ENCODE data around the gene RBP3. TPM values are rescaled to one million over a fixed set of nuclear protein-coding genes. Genes with fewer than 3 reads are reported as not detected.

The RBP3 gene
- total RNA-seq (ENCODE audit: unreplicated experiment), result not detected
- long read RNA-seq, result 0 reads

DNA sequence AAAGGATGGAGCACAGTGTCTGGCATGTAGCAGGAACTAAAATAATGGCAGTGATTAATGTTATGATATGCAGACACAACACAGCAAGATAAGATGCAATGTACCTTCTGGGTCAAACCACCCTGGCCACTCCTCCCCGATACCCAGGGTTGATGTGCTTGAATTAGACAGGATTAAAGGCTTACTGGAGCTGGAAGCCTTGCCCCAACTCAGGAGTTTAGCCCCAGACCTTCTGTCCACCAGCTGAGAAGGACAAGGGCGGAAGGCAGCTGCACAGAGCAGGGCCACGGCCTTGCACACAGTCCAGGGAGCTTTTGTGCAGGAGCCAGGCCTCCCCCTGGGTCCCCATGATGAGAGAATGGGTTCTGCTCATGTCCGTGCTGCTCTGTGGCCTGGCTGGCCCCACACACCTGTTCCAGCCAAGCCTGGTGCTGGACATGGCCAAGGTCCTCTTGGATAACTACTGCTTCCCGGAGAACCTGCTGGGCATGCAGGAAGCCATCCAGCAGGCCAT is at the start of gene RBP3:
Gene RBP3 (plus strand): TSS at position 226 of the 514 bp plus-strand sequence. CDS start 122 bp downstream, at position 348.
- TF ChIP-seq CTCF (IDR thresholded peaks at IDR 0.05; ENCODE audit: partially characterized antibody, unreplicated experiment), result no peak
- Mint-ChIP-seq H3K9me3 (ENCODE audit: unreplicated experiment) (peaks cover 8% of the 10 kb centered on the region), H3K4me1 (ENCODE audit: low read depth, unreplicated experiment) (peaks cover 11% of the 10 kb centered on the region), H3K36me3 (ENCODE audit: unreplicated experiment) (no peaks in the 10 kb centered on the region), H3K27ac (ENCODE audit: unreplicated experiment) (peak within 1 kb of the TSS; percentile 19), H3K4me3 (ENCODE audit: unreplicated experiment) (no peak within 1 kb of the TSS), H3K27me3 (ENCODE audit: unreplicated experiment) (peaks cover 10% of the 10 kb centered on the region)
- DNase-seq, result no peak

- Mint-ChIP-seq H3K27me3 (ENCODE audit: unreplicated experiment) (peaks cover 8% of the 10 kb centered on the region), H3K36me3 (ENCODE audit: unreplicated experiment) (no peaks in the 10 kb centered on the region), H3K4me3 (ENCODE audit: unreplicated experiment) (no peak overlapping the region), H3K4me1 (ENCODE audit: low read depth, unreplicated experiment) (no peaks in the 10 kb centered on the region), H3K27ac (ENCODE audit: unreplicated experiment) (no peak overlapping the region), H3K9me3 (ENCODE audit: unreplicated experiment) (no peaks in the 10 kb centered on the region)
- no peak for DNase-seq
- TF ChIP-seq CTCF (IDR thresholded peaks at IDR 0.05; ENCODE audit: partially characterized antibody, unreplicated experiment), result no peak
Measured at GRCh38 chr10:47298715-47299114, 49.4 kb upstream of the RBP3 start.

DNA sequence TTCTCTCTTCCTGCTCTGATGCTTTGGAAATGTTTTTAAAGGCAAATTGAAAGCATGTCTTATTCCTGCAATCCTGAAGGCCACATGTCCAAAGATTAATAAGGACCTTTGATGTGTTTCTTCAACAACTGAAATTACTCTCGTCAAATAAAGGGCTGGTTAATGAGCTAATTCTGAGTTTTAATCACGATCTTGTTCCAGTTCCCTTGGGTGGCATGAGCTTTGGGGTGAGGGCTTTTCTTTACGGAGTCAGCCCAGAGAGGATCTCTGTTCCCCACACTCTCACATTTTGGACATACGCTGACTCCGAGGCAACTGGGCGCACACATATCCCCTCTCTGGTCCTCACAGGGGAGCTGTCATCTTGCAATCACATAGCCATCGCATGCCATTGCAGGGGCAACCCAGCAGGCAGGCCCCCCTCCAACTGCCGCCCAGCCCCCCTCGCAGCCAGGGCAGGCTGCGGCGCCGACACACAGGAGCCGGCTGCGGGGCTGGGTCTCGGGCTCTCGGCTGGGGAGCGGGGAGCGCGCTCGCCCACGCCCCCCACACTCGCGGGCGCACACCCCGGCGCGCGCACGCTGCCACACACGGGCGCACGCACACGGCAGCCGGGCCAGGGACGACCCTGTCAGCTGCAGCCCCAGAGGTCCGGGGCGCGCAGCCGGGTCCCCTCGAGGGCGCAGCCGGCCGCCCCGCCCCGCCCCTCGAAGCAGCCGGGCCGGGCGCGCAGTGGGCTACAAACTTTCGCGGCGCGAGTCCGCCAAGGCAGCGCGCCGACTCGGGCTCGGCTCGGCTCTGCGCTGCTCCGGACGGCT is 48.3 kb upstream of the RBP3 start, which contains the start of gene GDF10:
Gene GDF10 (plus strand): TSS at position 587 of the 818 bp plus-strand sequence. CDS start 455 bp downstream, outside the sequence.
- TF ChIP-seq CTCF (IDR thresholded peaks at IDR 0.05; ENCODE audit: partially characterized antibody, unreplicated experiment), result no peak
- no peaks in the 10 kb centered on the region for H3K36me3 Mint-ChIP-seq (ENCODE audit: unreplicated experiment)
- no peak for DNase-seq
- H3K4me3 Mint-ChIP-seq (ENCODE audit: unreplicated experiment), result peak within 1 kb of the TSS; percentile 82
- no peaks in the 10 kb centered on the region for H3K4me1 Mint-ChIP-seq (ENCODE audit: low read depth, unreplicated experiment)
- no peaks in the 10 kb centered on the region for H3K9me3 Mint-ChIP-seq (ENCODE audit: unreplicated experiment)
- peaks cover 9% of the 10 kb centered on the region for H3K27me3 Mint-ChIP-seq (ENCODE audit: unreplicated experiment)
- H3K27ac Mint-ChIP-seq (ENCODE audit: unreplicated experiment), result no peak within 1 kb of the TSS

GRCh38 chr10:47300429-47300931 is 47.7 kb upstream of the RBP3 start:
- peak; percentile 21 for TF ChIP-seq CTCF (IDR thresholded peaks at IDR 0.05; ENCODE audit: partially characterized antibody, unreplicated experiment)
- DNase-seq, result peak; percentile 49
- Mint-ChIP-seq H3K27me3 (ENCODE audit: unreplicated experiment) (peaks cover 10% of the 10 kb centered on the region), H3K4me1 (ENCODE audit: low read depth, unreplicated experiment) (no peaks in the 10 kb centered on the region), H3K4me3 (ENCODE audit: unreplicated experiment) (peak overlapping the region; percentile 82), H3K36me3 (ENCODE audit: unreplicated experiment) (no peaks in the 10 kb centered on the region), H3K9me3 (ENCODE audit: unreplicated experiment) (no peaks in the 10 kb centered on the region), H3K27ac (ENCODE audit: unreplicated experiment) (no peak overlapping the region)

DNA sequence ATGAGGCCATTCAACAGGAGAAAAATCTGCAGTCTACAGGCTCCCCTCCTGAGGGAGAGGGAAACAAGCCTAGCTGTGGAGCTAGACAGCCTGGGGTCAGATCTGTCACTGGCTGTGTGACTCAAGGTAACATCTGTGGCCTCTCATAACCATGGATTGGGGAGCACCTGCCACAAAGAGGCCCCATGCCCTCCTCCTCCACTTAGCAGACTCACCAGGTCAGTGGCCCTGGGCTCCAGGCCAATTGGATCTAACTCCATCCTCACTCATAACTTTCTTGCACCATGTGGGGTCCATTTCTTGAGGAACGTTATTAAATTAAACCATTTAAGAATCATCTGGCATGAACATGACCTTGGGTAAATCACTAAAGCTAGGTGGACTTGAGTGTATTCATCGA is 46.3 kb upstream of the RBP3 start:
- no peak overlapping the region for H3K27ac Mint-ChIP-seq (ENCODE audit: unreplicated experiment)
- no peaks in the 10 kb centered on the region for H3K4me1 Mint-ChIP-seq (ENCODE audit: low read depth, unreplicated experiment)
- no peak for TF ChIP-seq CTCF (IDR thresholded peaks at IDR 0.05; ENCODE audit: partially characterized antibody, unreplicated experiment)
- H3K27me3 Mint-ChIP-seq (ENCODE audit: unreplicated experiment), result peaks cover 10% of the 10 kb centered on the region
- no peak for DNase-seq
- no peak overlapping the region for H3K4me3 Mint-ChIP-seq (ENCODE audit: unreplicated experiment)
- H3K36me3 Mint-ChIP-seq (ENCODE audit: unreplicated experiment), result no peaks in the 10 kb centered on the region
- H3K9me3 Mint-ChIP-seq (ENCODE audit: unreplicated experiment), result no peaks in the 10 kb centered on the region

Measured in glutamatergic neuron (in vitro differentiated cells).